Cardiac muscle cell (in vitro differentiated cells and primary cell): ENCODE results near the gene MAP3K5. TPM values are rescaled to one million over a fixed set of nuclear protein-coding genes. Genes with fewer than 3 reads are reported as not detected.

Experiments
- DNase-seq, 2 donors: peaks; one replicate each; pipeline versions ENCODE4 v3.0.0 to v3.0.0-alpha.2; 2010 to 2017; ENCODE audit warnings: low read depth in 1 of 2, low spot score in 1 of 2
- H3K27ac ChIP-seq: fragments of 200-600 bp; sonication (generic); 2 replicates; pipeline ENCODE4 v1.5.1; 2016
- H3K27me3 ChIP-seq: fragments of 200-600 bp; sonication (generic); 2 replicates; pipeline ENCODE4 v1.6.0; 2016; ENCODE audit warnings: control low read depth
- H3K36me3 ChIP-seq: fragments of 200-600 bp; sonication (generic); 2 replicates; pipeline ENCODE4 v1.5.1; 2016; ENCODE audit warnings: control low read depth
- H3K4me1 ChIP-seq: fragments of 200-600 bp; sonication (generic); 2 replicates; pipeline ENCODE4 v1.8.1; 2017; ENCODE audit warnings: low read depth, mild to moderate bottlenecking, mixed run types
- H3K4me3 ChIP-seq: fragments of 200-600 bp; sonication (generic); 2 replicates; pipeline ENCODE4 v1.5.1; 2016; ENCODE audit warnings: mild to moderate bottlenecking
- H3K9me3 ChIP-seq: fragments of 200-600 bp; sonication (generic); 2 replicates; pipeline ENCODE4 v1.5.1; 2017; ENCODE audit warnings: low read depth, mild to moderate bottlenecking, control low read depth
- CTCF ChIP-seq: IDR thresholded peaks from 2 replicates; pipeline ENCODE4 v1.5.1; 2012; ENCODE audit warnings: low read depth, mild to moderate bottlenecking, low read length
- polyA plus RNA-seq: library from polyadenylated mRNA; unstranded; fragments of >200 nt; fragmentation: Nextera tagmentation; extraction: Ambion mirVana; gene quantifications from 2 replicates; pipeline ENCODE4 v1.2.1, GENCODE V29; 2016
- total RNA-seq: library from RNA; depleted of rRNA; stranded (reverse); fragments of >200 nt; gene quantifications from 2 replicates; pipeline ENCODE4 v1.2.3, GENCODE V29; 2016

The MAP3K5 gene
- total and polyA plus RNA-seq, 2 experiments from 2014 or later: 2.8 to 3.0 TPM

GRCh38 chr6:136725124-136725523, 67.2 kb downstream of the MAP3K5 start:
- Histone ChIP-seq H3K9me3 (no peaks in the 10 kb centered on the region), H3K4me3 (no peak overlapping the region), H3K4me1 (no peaks in the 10 kb centered on the region), H3K36me3 (no peaks in the 10 kb centered on the region), H3K27me3 (no peaks in the 10 kb centered on the region), H3K27ac (no peak overlapping the region)
- no peak for TF ChIP-seq CTCF
- no peak for DNase-seq

- DNase-seq: no peak
- Histone ChIP-seq H3K9me3 (no peaks in the 10 kb centered on the region), H3K27me3 (no peaks in the 10 kb centered on the region), H3K4me3 (no peak overlapping the region), H3K36me3 (no peaks in the 10 kb centered on the region), H3K27ac (no peak overlapping the region), H3K4me1 (no peaks in the 10 kb centered on the region)
- TF ChIP-seq CTCF: no peak
Observed at GRCh38 chr6:136723780-136724179, 68.5 kb downstream of the MAP3K5 start.

GRCh38 chr6:136721467-136721866, 70.8 kb downstream of the MAP3K5 start:
- Histone ChIP-seq H3K4me3 (no peak overlapping the region), H3K4me1 (no peaks in the 10 kb centered on the region), H3K36me3 (no peaks in the 10 kb centered on the region), H3K27ac (no peak overlapping the region), H3K27me3 (no peaks in the 10 kb centered on the region), H3K9me3 (no peaks in the 10 kb centered on the region)
- no peak for TF ChIP-seq CTCF
- DNase-seq: no peak

GRCh38 chr6:136720045-136720770, 72.1 kb downstream of the MAP3K5 start:
- no peak overlapping the region for H3K4me3 ChIP-seq
- H3K27me3 ChIP-seq: no peaks in the 10 kb centered on the region
- no peaks in the 10 kb centered on the region for H3K4me1 ChIP-seq
- H3K27ac ChIP-seq: no peak overlapping the region
- H3K9me3 ChIP-seq: no peaks in the 10 kb centered on the region
- DNase-seq: no peak
- H3K36me3 ChIP-seq: no peaks in the 10 kb centered on the region
- no peak for TF ChIP-seq CTCF

- H3K4me3 ChIP-seq: no peak overlapping the region
- H3K27ac ChIP-seq: no peak overlapping the region
Observed at GRCh38 chr6:136719280-136720044, 72.8 kb downstream of the MAP3K5 start.

More at GRCh38 chr6:136719280-136720044, 72.8 kb downstream of the MAP3K5 start:
- Histone ChIP-seq H3K4me1 (no peaks in the 10 kb centered on the region), H3K9me3 (no peaks in the 10 kb centered on the region), H3K36me3 (no peaks in the 10 kb centered on the region), H3K27me3 (no peaks in the 10 kb centered on the region)
- DNase-seq: no peak
- no peak for TF ChIP-seq CTCF
